Measurements from ENCODE around the gene BEST1.

BEST1 gene

GRCh38 chr11:61916737-61917333 is 33.3 kb upstream of the BEST1 start:
- no peak for DNase-seq

- peak; percentile 1 for DNase-seq
Measured at GRCh38 chr11:61917334-61918109, 32.6 kb upstream of the BEST1 start, which contains the start of gene RAB3IL1. RAB3IL1 (minus strand) TSS chr11:61917566; CDS start chr11:61917367, 199 bp downstream.

- no peak for DNase-seq
Measured at GRCh38 chr11:61918251-61918937, 31.8 kb upstream of the BEST1 start.

GRCh38 chr11:61918938-61919704 is 31.0 kb upstream of the BEST1 start:
- DNase-seq, result no peak

- DNase-seq, result no peak
Measured at GRCh38 chr11:61919705-61920631, 30.2 kb upstream of the BEST1 start.

- DNase-seq, result no peak
Measured at GRCh38 chr11:61921446-61921845, 28.7 kb upstream of the BEST1 start.

- no peak for DNase-seq
Measured at GRCh38 chr11:61922539-61922938, 27.6 kb upstream of the BEST1 start.

- no peak for DNase-seq
Measured at GRCh38 chr11:61923166-61924063, 26.7 kb upstream of the BEST1 start.

- DNase-seq, result no peak
Measured at GRCh38 chr11:61924064-61924455, 26.1 kb upstream of the BEST1 start.

- DNase-seq, result no peak
Measured at GRCh38 chr11:61925736-61926135, 24.4 kb upstream of the BEST1 start.

- DNase-seq, result no peak
Measured at GRCh38 chr11:61926235-61926634, 23.9 kb upstream of the BEST1 start.

- DNase-seq, result no peak
Measured at GRCh38 chr11:61927501-61927900, 22.6 kb upstream of the BEST1 start.

GRCh38 chr11:61928606-61929005 is 21.5 kb upstream of the BEST1 start:
- DNase-seq, result no peak

GRCh38 chr11:61930933-61931332 is 19.2 kb upstream of the BEST1 start:
- no peak for DNase-seq

- no peak for DNase-seq
Measured at GRCh38 chr11:61935861-61936260, 14.3 kb upstream of the BEST1 start.

- DNase-seq, result no peak
Measured at GRCh38 chr11:61940466-61940865, 9.7 kb upstream of the BEST1 start.

GRCh38 chr11:61945191-61945590 is 5.0 kb upstream of the BEST1 start:
- DNase-seq, result no peak

- DNase-seq, result no peak
Measured at GRCh38 chr11:61946894-61947293, 3.3 kb upstream of the BEST1 start.

- DNase-seq, result peak; percentile 69
Measured at GRCh38 chr11:61947486-61948210, 2.5 kb upstream of the BEST1 start.

GRCh38 chr11:61948505-61948904 is 1.6 kb upstream of the BEST1 start:
- no peak for DNase-seq
